ENCODE data around the gene OMA1.

Gene OMA1

DNA sequence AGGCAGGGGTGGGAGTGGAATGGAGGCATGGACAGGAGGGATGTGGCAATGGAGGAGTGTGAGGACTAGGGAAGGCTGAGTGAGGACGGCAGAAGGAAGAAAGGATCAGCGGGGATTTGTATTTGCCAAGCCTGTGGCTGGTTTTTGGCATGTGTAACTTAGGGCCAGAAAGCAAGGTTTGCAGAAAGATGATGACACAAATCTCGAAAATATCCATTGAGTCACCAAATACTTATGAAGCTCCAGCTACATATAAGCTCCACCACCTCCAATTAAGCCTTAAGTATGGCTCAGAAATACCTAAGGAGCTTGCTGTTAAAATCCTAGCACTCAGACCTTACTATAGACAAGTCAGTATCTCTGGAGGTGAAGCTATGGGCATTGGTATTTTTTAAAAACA lies 90.1 kb downstream of the OMA1 start:
- DNase-seq, result no peak

DNA sequence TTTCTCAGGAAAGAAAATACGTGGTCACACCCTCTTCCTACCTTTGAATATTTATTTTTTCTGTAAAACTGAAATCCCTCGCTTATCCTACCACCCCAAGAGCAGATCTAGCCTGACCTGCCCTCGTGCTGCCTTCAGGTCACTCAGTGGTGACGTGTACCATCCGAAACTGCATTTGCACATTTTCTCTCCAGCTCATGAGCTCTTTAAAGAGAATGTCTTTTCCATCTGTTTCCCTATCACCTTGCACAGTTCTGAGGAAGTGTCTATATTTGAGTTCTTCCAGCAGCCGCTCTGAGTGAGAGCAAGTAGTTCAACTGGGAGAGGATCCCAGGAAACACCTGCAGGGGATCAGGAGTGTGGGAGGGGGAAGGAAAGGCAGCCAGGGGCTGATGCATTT lies 91.7 kb downstream of the OMA1 start:
- no peak for DNase-seq

DNA sequence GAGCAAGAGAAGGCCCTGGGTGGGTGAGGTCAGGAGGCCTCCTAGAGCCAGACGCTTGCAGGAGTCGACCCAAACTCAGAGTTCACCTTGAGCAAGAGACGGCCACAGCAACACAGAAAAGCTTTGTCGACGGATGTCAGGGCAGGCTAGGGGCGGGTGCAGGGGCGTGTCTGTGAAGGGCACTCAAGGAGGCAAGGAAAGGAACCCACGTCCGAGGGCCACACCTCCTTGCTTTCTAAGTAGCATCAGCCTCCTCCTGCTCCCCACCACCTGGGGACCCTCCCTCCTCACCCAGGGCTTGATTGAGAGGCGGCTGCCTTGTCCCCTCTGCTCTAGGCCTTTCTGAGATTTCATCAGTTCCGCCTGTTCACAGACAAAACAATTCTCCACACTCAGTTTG lies 92.1 kb downstream of the OMA1 start:
- no peak for DNase-seq

DNA sequence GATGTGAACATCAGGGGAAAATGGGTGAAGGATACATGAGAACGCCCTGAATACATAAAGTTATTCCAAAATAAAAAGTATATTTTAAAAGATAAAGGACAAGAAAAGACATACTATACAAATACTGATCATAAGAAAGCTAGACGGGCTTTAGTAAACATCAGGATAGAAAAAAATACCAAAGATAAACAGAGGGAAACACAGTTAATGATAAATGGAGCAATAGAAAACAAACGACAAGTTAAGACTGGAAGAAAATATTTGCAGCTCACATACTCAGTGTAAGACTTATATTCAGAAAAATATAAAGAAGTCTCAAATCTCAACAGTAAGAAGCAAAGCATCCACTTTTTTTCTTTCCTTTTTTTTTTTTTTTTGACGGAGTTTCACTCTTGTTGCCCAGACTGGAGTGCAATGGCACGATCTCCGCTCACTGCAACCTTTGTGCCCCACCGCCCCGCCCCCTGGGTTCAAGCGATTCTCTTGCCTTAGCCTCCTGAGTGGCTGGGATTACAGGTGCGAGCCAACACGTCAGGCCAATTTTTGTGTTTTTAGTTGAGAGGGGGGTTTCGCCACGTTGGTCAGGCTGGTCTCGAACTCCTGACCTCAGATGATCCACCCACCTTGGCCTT lies 94.8 kb downstream of the OMA1 start:
- no peak for DNase-seq

DNA sequence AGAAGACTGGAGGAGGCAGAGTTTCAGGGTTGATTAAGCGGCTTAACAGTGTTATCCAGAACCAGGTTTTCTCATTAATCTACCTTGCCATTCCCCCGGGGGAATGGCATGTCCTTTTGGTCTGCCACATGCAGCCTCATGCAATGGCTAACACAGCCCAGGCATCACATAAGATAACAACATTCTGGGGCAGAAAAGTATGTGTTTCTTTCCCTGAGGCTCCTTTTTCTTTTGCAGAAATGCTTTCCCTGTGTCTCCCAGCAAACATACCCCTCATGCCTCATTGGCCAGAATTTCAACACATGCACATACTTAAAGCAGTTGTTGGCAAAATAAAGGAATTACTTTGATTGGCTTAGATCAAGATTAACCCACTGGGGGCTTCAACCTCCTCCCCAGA lies 98.6 kb downstream of the OMA1 start:
- DNase-seq, result no peak

DNA sequence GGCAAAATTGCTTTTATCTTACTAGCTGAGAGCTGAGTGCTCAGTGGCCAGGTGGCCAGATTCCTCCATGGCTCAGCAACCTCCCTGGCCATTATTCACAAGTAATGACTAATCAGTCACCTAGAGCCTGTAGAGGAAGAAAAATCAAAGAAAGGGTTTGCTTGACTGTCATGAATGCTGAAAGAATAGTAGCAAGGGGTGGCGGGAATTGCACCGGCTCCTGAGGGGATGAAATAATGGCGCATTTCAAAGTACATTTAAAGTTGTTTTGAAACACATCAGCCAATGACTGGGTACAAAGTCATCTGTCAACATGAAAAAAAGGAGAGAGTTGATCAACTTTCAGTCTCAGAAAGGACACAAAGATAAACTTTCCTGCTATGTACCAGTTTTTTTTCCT lies 99.5 kb downstream of the OMA1 start:
- DNase-seq, result no peak

DNA sequence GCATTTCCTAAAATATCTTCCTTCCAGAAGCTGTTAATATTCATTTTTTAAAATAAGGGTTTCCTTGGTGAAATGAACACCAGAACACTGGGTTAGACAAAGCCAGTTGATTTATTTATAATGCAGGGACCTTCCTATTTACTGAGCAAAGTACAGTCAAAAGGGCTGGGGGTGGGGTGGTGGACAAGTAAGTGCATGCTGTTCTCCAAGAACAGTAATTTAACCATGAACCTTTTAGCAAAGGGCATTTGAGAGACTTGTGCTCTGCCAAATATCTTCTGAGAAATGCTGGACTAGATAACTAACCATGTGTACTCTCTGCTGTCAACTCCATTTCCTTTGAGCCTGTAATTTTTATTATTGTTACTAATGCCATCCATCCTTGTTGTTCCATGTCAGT lies 100.2 kb downstream of the OMA1 start:
- DNase-seq, result no peak

DNA sequence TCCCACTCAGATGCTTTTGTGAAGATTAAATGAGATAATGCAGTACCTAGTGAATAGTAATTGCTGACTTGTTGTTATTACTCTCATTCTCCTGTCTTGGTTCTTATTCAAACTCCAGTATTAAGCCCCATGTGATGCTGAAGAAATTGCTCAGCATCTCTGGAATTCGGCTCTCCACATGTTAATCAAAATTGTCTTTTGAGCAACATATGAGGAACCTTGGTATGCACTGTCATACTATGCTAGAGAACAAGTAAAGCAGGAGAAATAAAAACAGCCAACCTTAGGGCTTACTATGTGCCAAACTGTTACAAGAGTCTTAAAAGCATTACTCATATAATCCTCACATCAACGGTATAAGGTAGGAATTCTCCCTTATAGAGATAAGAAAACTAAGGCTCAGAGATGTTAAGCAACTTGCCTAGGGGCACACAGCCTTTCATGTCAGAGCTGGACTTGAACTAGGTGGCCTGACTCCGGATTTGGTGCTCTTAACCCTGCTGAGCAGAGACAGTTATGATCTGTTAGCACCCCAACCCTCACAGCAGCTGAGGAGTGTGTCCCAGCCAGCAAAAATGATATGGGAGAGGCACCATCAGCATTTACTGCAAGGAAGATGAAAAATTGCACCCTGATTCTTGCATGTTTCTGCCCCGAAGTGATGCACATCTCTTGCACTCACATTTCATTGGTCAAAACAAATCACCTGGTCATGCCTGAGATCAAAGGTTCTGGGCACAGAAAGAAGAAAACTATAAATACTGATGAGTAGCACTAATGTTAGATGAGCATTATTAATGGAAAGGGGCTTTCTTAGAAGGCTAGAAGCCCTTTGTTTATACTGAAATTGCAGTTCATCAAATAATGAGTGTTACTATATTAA lies 102.3 kb downstream of the OMA1 start:
- no peak for DNase-seq

DNA sequence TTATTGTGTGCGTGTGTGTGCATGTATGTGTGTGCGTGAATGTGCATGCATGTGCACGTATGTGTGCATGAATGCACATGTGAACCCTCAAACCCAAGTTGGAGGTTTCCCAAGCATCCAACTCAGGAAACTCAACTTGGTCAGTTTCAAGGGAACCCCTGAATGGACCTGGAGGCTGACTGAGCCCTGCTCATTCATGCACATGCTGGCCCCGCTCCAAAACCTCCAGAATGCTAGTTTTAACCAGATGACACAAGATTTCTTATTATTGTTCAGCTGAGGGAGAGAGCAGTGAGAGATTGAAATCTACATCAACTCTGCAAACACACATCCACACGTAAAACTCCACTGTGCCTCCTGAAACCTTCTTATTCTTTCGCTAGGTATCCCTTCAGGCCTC lies 104.4 kb downstream of the OMA1 start:
- no peak for DNase-seq

DNA sequence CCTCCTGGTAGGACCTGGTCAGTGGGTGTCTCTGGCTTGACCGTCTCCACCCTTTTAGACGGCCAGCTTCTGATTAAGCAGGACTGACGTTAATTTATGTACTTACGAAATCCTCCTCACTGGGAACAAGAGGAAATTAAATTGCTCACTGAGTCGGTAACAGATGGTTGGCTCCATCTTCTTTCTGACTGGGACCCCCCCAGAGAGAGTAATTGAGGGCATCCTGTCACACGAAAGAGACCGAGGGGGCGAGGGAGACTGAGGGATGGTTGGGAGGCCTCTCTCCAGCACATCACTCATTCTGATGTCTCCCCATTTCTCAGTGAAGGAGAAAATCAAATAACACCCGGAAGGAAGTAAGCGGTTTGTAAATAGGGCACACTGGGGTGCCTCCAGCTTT lies 104.8 kb downstream of the OMA1 start:
- no peak for DNase-seq

DNA sequence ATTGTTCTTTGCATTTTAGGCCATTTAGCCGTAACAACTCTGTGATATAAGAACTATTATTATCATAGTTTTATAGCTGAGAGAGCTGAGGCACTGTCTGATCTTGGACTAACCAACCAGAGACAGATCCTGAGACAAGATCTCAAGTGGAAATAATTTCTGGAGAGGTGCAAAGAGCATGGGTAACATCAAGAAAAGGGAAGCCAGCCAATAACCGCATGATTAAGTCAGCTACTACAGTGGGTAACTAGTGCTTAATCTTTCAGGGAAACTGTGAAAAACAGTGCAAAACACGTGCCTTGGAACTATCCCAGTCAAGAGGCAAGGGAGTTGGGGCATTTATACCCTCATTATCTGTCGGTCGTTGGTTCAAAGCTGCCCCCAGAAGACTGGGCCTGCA lies 105.8 kb downstream of the OMA1 start:
- no peak for DNase-seq

DNA sequence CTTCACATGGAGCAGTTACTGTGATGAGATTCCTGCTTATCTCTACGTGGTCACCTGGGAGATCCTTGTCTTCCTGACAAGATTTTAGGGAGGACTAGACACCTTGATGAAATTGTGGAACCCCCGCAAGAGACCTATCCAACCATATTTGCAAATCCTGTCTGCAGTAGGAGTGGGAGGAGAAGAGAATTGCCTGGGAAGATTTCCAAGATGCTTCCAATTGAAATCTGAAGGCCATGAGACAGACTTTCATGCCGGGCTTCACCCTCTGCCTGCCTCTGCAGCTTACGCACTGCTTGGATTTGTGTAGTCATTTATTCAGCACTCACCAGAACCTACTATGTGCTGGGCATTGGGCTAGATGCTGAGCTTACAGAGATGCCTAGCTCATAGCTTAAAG lies 106.6 kb downstream of the OMA1 start:
- DNase-seq, result no peak

DNA sequence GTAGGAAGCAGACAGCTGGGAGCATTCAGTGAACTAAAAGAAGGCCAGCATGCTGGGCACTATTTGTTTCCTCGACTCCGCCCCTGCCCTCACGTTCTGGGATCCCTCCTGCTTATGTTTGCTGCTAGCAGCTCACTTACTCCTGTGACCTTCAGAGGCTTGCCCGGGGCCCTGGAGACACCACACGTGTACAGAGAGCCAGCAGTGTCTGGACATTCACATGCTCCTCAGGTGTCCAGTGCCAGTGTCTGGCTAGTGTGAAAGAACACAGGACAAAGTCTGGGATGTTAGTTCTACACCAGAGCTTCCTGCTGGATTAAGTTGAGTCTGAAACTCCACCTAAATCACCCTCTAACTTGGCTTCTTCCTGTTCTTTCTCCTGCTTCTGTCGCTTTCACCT lies 108.1 kb downstream of the OMA1 start:
- DNase-seq, result no peak

DNA sequence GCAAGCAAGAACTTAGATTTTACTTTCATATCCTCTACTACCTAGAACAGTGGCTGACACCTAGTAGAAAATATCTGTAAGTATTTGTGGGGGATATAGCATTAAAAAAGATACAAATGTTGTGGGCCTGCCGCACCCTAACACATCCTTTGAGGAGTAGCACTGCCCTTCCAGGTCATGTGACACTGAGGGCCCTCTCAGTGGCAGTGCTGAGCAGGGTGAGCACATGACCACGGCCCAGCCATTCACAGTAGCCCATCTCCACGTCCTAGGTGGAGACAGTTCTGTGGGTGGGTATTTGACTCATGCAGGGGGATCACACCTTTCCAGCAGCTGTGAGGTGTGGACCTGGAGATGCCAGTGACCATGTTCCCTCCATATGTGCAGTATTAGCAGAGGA lies 108.9 kb downstream of the OMA1 start:
- no peak for DNase-seq

DNA sequence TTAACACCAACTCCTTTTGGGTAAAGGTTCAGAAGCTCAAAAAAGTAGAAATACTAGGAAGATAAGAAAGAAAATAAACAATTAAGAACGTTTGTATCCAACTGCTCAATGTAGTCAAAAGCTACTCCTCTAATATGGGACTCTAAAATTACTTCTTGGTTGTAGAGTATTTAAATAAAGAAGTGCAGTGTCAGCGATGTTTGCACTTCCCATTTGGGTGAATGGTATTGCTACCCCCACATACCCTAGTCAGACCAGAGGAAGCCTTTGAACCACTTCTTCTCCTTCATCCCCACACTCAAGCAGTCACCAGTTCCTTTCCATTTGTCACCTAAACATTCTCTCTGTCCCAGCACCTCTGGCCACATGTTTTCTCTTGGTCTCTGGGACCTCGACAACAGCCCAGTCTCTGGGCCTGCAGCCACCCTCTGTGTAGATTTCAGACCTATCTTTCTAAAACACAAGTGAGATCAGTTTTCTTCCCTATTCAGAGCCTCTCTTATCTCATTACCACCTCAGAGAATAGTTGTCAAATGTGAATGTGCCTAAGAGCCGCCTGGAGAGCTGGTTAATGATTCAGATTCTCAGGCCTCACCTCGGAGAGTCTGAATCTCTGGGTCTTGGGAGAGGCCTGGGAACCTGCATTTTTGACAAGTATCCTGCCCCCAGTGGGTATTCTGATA lies 109.8 kb downstream of the OMA1 start:
- no peak for DNase-seq

DNA sequence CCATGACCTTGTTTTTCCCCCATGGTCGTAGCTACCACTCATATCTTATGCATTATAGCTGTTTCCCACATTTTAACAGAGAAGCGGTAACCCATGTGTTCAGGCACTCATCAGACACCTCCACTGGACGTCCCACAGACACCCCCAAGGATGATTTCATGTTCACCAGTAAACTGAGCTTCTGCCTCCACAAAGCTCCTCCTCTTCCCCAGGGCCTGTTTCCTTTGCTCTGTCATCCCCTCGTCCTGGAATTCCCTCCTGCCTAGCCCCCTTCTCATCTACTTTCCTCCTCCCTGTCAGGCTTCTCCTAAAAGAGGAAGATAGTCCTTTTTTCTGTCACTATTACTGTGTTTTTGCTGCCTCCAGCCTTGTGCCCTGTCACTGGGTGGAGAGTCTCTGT lies 111.2 kb downstream of the OMA1 start:
- no peak for DNase-seq

DNA sequence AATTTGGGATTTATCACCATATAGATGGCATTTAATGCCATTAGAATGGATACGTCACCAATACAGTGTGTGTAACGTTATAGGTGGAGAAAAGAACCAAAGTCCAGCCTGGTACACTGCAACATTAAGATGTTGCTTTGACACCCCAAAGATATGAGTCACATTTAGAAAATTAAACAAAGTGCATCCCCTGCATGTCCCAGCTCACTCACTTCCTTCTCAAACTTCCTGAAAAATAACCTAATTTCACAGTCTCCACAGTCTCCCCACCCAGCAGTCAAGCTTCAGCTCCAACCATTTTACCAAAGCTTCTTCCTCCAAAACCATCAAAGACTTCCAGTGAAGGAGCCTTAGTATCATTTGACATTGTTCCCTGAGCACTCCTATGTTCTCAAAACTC lies 111.9 kb downstream of the OMA1 start:
- no peak for DNase-seq

DNA sequence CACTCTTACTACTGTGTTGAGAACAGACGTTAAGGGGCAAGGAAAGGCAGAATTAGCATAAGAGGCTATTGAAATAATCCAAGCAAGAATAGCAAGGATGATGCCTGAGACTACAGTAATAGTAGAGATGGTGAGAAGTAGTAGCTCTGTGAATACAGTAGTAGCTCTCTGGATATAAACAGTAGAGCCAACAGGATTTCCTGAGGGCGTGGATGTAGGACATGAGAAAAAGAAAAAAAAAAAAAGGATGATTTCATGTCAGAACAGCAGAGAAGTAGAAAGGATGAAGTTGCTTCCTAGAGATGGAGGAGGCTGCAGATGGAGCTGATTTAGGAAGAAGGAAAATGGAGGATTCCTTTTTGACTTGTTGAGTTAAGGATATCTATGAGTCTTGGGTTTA lies 112.3 kb downstream of the OMA1 start:
- DNase-seq, result no peak

DNA sequence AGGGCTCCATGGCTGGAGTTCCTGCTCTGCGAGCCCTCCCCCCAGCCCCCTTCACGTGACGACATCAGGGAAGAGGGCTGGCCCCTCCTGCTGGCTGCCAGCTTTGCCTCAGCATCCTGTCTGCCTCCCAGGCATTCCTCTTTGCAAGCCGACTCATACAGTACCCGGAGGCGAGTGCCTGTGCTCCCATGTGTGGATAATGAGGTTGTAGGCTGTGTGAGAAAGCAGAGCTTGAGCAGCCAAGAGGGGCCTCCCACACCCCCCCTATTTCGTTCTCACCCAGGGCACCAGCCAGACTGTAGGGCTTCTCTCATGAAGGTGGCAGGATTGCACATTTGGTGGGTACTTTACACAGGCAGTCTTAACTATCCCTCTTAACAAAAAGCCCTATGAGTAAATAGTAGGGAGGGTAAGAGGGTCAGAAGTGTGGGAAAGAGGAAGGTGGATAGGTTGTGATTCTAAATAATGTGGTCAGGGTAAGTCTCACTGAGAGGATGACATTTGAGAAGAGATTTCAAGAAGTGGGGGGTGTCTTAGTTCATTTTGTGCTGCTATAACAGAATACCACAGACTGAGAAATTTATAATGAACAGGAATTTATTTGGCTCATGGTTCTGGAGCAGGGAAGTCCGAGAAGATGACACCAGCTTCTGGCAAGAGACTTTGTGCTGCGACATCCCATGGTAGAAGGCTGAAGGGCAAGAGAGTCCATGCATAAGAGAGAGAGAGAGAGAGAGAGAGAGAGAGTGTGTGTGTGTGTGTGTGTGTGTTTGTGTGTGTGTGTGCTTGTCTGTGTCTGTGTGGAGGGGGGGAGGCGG lies 113.5 kb downstream of the OMA1 start:
- DNase-seq, result no peak

DNA sequence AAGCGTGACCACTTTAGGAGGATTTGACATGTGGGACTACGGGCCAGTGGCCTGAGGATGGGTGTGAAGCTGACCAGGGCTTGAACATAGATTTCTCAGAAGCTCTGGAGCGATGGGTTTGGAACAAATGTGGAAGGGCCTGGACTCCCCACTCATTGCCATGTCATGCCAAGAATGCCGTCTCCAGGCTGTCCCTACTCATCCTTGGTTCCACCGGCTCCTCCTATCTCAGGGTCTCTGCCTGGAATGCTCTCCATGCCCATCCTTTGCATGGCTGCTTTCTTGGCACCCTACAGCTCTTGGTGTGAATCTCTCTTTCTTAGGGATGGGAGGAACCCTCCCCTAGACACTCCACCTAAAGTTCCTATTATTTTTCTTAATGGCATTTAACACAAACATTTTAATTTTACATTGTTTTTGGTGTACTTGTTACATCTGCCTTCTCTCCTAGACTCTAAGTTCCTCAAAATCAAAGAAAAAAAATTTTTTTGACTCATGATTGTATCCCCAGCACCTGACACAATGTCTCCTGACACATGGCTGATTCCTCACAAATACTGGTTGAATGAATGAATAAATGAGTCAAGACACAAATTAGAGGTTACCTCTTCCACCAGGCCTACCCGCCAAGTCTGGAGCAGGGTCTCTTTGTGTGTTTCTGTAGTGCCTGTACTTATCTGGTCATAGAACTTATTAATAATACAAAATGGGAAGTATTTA lies 114.5 kb downstream of the OMA1 start:
- no peak for DNase-seq

Data from CD4-positive, alpha-beta T cell treated with Interleukin-12 subunit alpha and Interleukin-12 subunit beta, for 1 hour (primary cell).